Measurements from ENCODE around the gene TRIM9. TPM values are rescaled to one million over a fixed set of nuclear protein-coding genes. Genes with fewer than 3 reads are reported as not detected.

The TRIM9 gene
- total RNA-seq, 2 donors from 2014 or later: 0.44 to 1.3 TPM

GRCh38 chr14:50978529-50978871 lies 116.4 kb downstream of the TRIM9 start:
- H3K27ac ChIP-seq: no peak overlapping the region
- no peaks in the 10 kb centered on the region for H3K4me1 ChIP-seq
- H3K9me3 ChIP-seq: no peaks in the 10 kb centered on the region
- TF ChIP-seq CTCF (IDR thresholded peaks at IDR 0.05): no peak
- no peaks in the 10 kb centered on the region for H3K36me3 ChIP-seq
- H3K27me3 ChIP-seq: no peaks in the 10 kb centered on the region
- DNase-seq (ENCODE audit: low spot score): no peak
- no peak overlapping the region for H3K4me3 ChIP-seq

- Histone ChIP-seq H3K4me1 (no peaks in the 10 kb centered on the region), H3K36me3 (no peaks in the 10 kb centered on the region), H3K27me3 (no peaks in the 10 kb centered on the region), H3K9me3 (no peaks in the 10 kb centered on the region), H3K4me3 (no peak overlapping the region), H3K27ac (no peak overlapping the region)
- no peak for TF ChIP-seq CTCF (IDR thresholded peaks at IDR 0.05)
- no peak for DNase-seq (ENCODE audit: low spot score)
Measured at GRCh38 chr14:50977863-50978528, 116.9 kb downstream of the TRIM9 start.

- H3K27ac ChIP-seq: no peak overlapping the region
- H3K4me1 ChIP-seq: no peaks in the 10 kb centered on the region
- no peaks in the 10 kb centered on the region for H3K9me3 ChIP-seq
- TF ChIP-seq CTCF (IDR thresholded peaks at IDR 0.05): no peak
- no peak overlapping the region for H3K4me3 ChIP-seq
- H3K36me3 ChIP-seq: no peaks in the 10 kb centered on the region
- DNase-seq (ENCODE audit: low spot score): no peak
- H3K27me3 ChIP-seq: no peaks in the 10 kb centered on the region
Measured at GRCh38 chr14:50974118-50974517, 120.8 kb downstream of the TRIM9 start.

- no peaks in the 10 kb centered on the region for H3K36me3 ChIP-seq
- no peak for TF ChIP-seq CTCF (IDR thresholded peaks at IDR 0.05)
- DNase-seq (ENCODE audit: low spot score): no peak
- no peak overlapping the region for H3K4me3 ChIP-seq
- no peaks in the 10 kb centered on the region for H3K4me1 ChIP-seq
- no peaks in the 10 kb centered on the region for H3K9me3 ChIP-seq
- no peak overlapping the region for H3K27ac ChIP-seq
- no peaks in the 10 kb centered on the region for H3K27me3 ChIP-seq
Measured at GRCh38 chr14:50972734-50973133, 122.2 kb downstream of the TRIM9 start.

GRCh38 chr14:50970886-50971781 lies 123.8 kb downstream of the TRIM9 start:
- no peak overlapping the region for H3K27ac ChIP-seq
- H3K4me3 ChIP-seq: no peak overlapping the region
- H3K9me3 ChIP-seq: no peaks in the 10 kb centered on the region
- no peak for TF ChIP-seq CTCF (IDR thresholded peaks at IDR 0.05)
- H3K4me1 ChIP-seq: no peaks in the 10 kb centered on the region
- no peaks in the 10 kb centered on the region for H3K36me3 ChIP-seq
- no peak for DNase-seq (ENCODE audit: low spot score)
- no peaks in the 10 kb centered on the region for H3K27me3 ChIP-seq

Measured in right atrium auricular region (tissue), 2 donors.